Measurements from ENCODE around the gene GREM2.

GREM2 gene

DNA sequence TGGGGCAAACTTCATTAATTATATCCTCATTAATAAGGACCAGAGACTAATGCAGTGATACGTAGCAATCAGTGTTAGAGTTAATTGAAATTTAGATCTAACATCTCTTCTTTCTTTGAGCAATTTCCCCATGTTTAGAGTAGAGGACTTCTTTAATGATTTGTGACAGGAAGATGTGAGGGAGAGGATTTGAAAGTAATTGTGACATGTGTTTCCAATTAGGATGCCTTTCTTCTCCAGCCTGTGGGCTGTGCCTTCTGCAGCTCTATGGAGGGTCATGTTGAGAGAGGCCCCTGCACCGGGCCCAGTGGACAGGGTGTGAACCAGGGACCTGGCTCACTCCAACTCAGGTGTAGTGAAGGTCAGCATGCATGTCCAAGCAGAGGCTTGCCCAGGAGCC is 103.0 kb downstream of the GREM2 start:
- Histone ChIP-seq H2AFZ (no peak overlapping the region), H3K9me3 (ENCODE audit: control insufficient read depth, low read length) (no peaks in the 10 kb centered on the region), H3K27ac (no peak overlapping the region), H3K4me2 (ENCODE audit: low read length) (no peak overlapping the region), H3K4me3 (ENCODE audit: low read depth, low read length) (no peak overlapping the region), H3K36me3 (ENCODE audit: control insufficient read depth, insufficient read depth, low read length) (no peaks in the 10 kb centered on the region), H3K79me2 (no peaks in the 10 kb centered on the region), H3K27me3 (ENCODE audit: control insufficient read depth, insufficient read depth, low read length) (no peaks in the 10 kb centered on the region), H3K9ac (no peak overlapping the region), H3K4me1 (no peaks in the 10 kb centered on the region)
- TF ChIP-seq, protein P1, sequence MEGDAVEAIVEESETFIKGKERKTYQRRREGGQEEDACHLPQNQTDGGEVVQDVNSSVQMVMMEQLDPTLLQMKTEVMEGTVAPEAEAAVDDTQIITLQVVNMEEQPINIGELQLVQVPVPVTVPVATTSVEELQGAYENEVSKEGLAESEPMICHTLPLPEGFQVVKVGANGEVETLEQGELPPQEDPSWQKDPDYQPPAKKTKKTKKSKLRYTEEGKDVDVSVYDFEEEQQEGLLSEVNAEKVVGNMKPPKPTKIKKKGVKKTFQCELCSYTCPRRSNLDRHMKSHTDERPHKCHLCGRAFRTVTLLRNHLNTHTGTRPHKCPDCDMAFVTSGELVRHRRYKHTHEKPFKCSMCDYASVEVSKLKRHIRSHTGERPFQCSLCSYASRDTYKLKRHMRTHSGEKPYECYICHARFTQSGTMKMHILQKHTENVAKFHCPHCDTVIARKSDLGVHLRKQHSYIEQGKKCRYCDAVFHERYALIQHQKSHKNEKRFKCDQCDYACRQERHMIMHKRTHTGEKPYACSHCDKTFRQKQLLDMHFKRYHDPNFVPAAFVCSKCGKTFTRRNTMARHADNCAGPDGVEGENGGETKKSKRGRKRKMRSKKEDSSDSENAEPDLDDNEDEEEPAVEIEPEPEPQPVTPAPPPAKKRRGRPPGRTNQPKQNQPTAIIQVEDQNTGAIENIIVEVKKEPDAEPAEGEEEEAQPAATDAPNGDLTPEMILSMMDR (IDR thresholded peaks at IDR 0.05), result no peak

DNA sequence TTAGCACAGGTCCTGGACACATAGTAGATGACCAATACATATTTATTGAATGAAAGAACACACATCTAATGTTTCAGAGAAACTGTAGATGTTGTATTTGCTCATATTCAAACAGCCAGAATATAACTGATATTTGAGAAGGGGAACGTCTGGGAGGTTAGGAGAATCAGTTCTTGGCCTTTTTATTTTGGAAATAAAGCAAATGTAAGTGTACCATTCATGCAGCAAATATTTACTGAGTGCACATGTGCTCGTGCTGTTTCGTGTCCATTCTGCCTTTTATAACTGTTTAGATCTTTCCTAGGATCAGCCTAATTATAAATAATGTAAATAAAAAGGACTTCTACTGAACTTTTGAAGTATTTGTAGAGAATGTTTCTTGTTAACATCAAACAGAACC is 103.8 kb downstream of the GREM2 start:
- Histone ChIP-seq H3K27ac (no peak overlapping the region), H3K4me3 (ENCODE audit: low read depth, low read length) (no peak overlapping the region), H3K4me2 (ENCODE audit: low read length) (no peak overlapping the region), H3K4me1 (no peaks in the 10 kb centered on the region), H3K9me3 (ENCODE audit: control insufficient read depth, low read length) (no peaks in the 10 kb centered on the region), H3K36me3 (ENCODE audit: control insufficient read depth, insufficient read depth, low read length) (no peaks in the 10 kb centered on the region), H3K27me3 (ENCODE audit: control insufficient read depth, insufficient read depth, low read length) (no peaks in the 10 kb centered on the region), H3K79me2 (no peaks in the 10 kb centered on the region), H3K9ac (no peak overlapping the region), H2AFZ (no peak overlapping the region)
- TF ChIP-seq, protein P1 (IDR thresholded peaks at IDR 0.05), result no peak

DNA sequence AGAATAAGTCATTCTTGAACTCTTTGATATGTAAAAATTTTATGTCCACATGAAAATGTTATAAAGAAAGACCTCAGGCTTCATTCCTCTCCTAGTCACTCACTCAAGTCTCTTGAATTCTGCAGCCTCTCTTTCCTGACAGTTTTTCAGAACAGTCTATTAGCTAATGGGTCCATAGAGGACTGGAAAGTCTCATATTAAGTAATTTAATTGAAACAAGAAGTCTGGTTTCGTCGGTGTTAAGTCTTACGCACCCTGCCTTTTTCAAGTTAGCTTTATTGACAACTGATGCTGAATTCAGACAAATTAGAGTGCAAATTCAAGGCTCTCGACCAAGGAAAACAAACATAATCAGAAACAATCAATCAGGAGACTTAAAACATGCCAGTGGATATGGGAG is 105.8 kb downstream of the GREM2 start:
- Histone ChIP-seq H3K9ac (no peak overlapping the region), H3K4me1 (no peaks in the 10 kb centered on the region), H3K79me2 (no peaks in the 10 kb centered on the region), H3K36me3 (ENCODE audit: control insufficient read depth, insufficient read depth, low read length) (no peaks in the 10 kb centered on the region), H3K9me3 (ENCODE audit: control insufficient read depth, low read length) (no peaks in the 10 kb centered on the region), H3K4me3 (ENCODE audit: low read depth, low read length) (no peak overlapping the region), H3K27ac (no peak overlapping the region), H3K27me3 (ENCODE audit: control insufficient read depth, insufficient read depth, low read length) (no peaks in the 10 kb centered on the region), H3K4me2 (ENCODE audit: low read length) (no peak overlapping the region), H2AFZ (no peak overlapping the region)
- TF ChIP-seq, protein P1 (IDR thresholded peaks at IDR 0.05), result no peak

DNA sequence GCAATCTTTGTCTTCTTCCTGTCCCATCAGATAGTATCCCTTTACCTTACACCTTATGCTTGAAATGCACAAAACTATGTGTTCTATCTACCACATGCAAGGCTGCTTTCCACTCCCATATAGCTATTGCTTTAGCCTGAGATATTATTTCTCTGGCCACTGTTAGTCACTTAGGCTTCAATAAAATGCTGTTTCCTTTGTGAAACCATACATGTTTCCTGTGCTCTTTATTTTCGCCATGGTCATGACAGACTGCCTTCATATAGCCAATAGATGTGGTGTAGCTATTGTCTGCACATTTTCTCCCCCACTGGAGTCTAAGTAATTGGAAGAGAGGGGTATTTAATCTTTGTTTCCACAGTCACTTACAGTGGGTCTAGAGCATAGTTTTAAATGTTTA is 108.4 kb downstream of the GREM2 start:
- no peaks in the 10 kb centered on the region for H3K36me3 ChIP-seq (ENCODE audit: control insufficient read depth, insufficient read depth, low read length)
- TF ChIP-seq, protein P1 (IDR thresholded peaks at IDR 0.05), result no peak
- H3K4me2 ChIP-seq (ENCODE audit: low read length), result no peak overlapping the region
- no peaks in the 10 kb centered on the region for H3K4me1 ChIP-seq
- no peaks in the 10 kb centered on the region for H3K79me2 ChIP-seq
- H3K9ac ChIP-seq, result no peak overlapping the region
- no peak overlapping the region for H3K27ac ChIP-seq
- H3K9me3 ChIP-seq (ENCODE audit: control insufficient read depth, low read length), result no peaks in the 10 kb centered on the region
- H3K27me3 ChIP-seq (ENCODE audit: control insufficient read depth, insufficient read depth, low read length), result no peaks in the 10 kb centered on the region
- no peak overlapping the region for H3K4me3 ChIP-seq (ENCODE audit: low read depth, low read length)
- H2AFZ ChIP-seq, result no peak overlapping the region

DNA sequence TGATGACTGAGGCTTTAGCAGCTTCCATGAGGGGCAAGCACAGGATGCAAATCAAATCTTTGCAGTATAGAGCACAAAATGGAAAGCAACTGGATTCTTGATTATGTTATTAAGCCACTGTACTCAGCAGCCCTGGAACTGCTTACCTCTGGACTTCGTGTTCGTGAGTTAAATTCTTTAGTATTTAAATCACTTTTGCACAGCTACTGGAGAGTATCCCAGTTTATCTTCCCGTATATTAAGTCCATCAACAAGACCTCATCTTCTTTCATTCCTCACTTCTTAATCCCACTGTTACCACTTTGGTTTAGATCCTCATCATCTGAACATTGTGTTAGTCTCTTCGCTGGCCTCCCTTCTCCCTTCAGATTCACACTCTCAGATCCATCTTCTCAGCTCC is 108.9 kb downstream of the GREM2 start:
- Histone ChIP-seq H2AFZ (no peak overlapping the region), H3K27ac (no peak overlapping the region), H3K9me3 (ENCODE audit: control insufficient read depth, low read length) (no peaks in the 10 kb centered on the region), H3K4me1 (no peaks in the 10 kb centered on the region), H3K4me3 (ENCODE audit: low read depth, low read length) (no peak overlapping the region), H3K79me2 (no peaks in the 10 kb centered on the region), H3K36me3 (ENCODE audit: control insufficient read depth, insufficient read depth, low read length) (no peaks in the 10 kb centered on the region), H3K9ac (no peak overlapping the region), H3K4me2 (ENCODE audit: low read length) (no peak overlapping the region), H3K27me3 (ENCODE audit: control insufficient read depth, insufficient read depth, low read length) (no peaks in the 10 kb centered on the region)
- TF ChIP-seq, protein P1 (IDR thresholded peaks at IDR 0.05), result no peak

Data from parathyroid adenoma (tissue), 2 donors.